Measurements from ENCODE around the gene SAMHD1.
"Not testable (repeated sequence)": the region's sequence is repeated elsewhere in the genome, so short reads cannot be mapped to it uniquely, and the experiment has no call there.

SAMHD1 gene

GRCh38 chr20:36881888-36882287 lies 69.6 kb downstream of the SAMHD1 start:
- Histone ChIP-seq H3K36me3 (ENCODE audit: control insufficient read depth, low read depth, low read length) (no peaks in the 10 kb centered on the region), H3K27me3 (ENCODE audit: control insufficient read depth, insufficient read depth, low read length) (no peaks in the 10 kb centered on the region), H3K4me1 (ENCODE audit: control insufficient read depth, low read depth, low read length) (peaks cover 3% of the 10 kb centered on the region), H3K4me3 (ENCODE audit: low read length) (no peak overlapping the region), H3K27ac (ENCODE audit: low read length) (no peak overlapping the region), H3K9me3 (ENCODE audit: control insufficient read depth, low read depth, low read length) (no peaks in the 10 kb centered on the region), H3K9ac (ENCODE audit: low read length) (no peak overlapping the region)

- H3K36me3 ChIP-seq (ENCODE audit: control insufficient read depth, low read depth, low read length): no peaks in the 10 kb centered on the region
- no peaks in the 10 kb centered on the region for H3K4me1 ChIP-seq (ENCODE audit: control insufficient read depth, low read depth, low read length)
- H3K27me3 ChIP-seq (ENCODE audit: control insufficient read depth, insufficient read depth, low read length): no peaks in the 10 kb centered on the region
- no peaks in the 10 kb centered on the region for H3K9me3 ChIP-seq (ENCODE audit: control insufficient read depth, low read depth, low read length)
- H3K4me3 ChIP-seq (ENCODE audit: low read length): no peak overlapping the region
- H3K9ac ChIP-seq (ENCODE audit: low read length): no peak overlapping the region
- H3K27ac ChIP-seq (ENCODE audit: low read length): no peak overlapping the region
Measured at GRCh38 chr20:36881331-36881730, 70.2 kb downstream of the SAMHD1 start.

GRCh38 chr20:36880741-36881250 lies 70.7 kb downstream of the SAMHD1 start:
- Histone ChIP-seq H3K9me3 (ENCODE audit: control insufficient read depth, low read depth, low read length) (no peaks in the 10 kb centered on the region), H3K36me3 (ENCODE audit: control insufficient read depth, low read depth, low read length) (no peaks in the 10 kb centered on the region), H3K9ac (ENCODE audit: low read length) (no peak overlapping the region), H3K27me3 (ENCODE audit: control insufficient read depth, insufficient read depth, low read length) (no peaks in the 10 kb centered on the region), H3K4me1 (ENCODE audit: control insufficient read depth, low read depth, low read length) (no peaks in the 10 kb centered on the region), H3K4me3 (ENCODE audit: low read length) (no peak overlapping the region), H3K27ac (ENCODE audit: low read length) (no peak overlapping the region)

GRCh38 chr20:36878941-36879340 lies 72.6 kb downstream of the SAMHD1 start:
- no peak overlapping the region for H3K4me3 ChIP-seq (ENCODE audit: low read length)
- H3K9me3 ChIP-seq (ENCODE audit: control insufficient read depth, low read depth, low read length): no peaks in the 10 kb centered on the region
- no peak overlapping the region for H3K9ac ChIP-seq (ENCODE audit: low read length)
- H3K4me1 ChIP-seq (ENCODE audit: control insufficient read depth, low read depth, low read length): no peaks in the 10 kb centered on the region
- H3K27ac ChIP-seq (ENCODE audit: low read length): no peak overlapping the region
- no peaks in the 10 kb centered on the region for H3K27me3 ChIP-seq (ENCODE audit: control insufficient read depth, insufficient read depth, low read length)
- H3K36me3 ChIP-seq (ENCODE audit: control insufficient read depth, low read depth, low read length): no peaks in the 10 kb centered on the region

DNA sequence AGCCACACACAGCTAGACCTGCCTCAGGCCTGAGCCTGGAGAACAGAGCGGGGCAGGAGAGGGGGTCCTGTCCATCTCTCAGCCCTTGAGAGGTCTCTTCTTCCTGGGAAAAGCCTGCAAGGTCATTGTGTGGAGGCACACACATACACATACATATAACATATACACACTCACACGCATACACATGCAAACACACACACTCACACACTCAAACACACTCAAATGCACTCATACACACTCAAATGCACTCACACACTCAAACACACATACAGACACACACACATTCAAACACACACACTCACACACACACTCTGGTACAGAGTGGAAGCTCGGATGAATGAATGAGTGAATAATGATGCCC lies 75.1 kb downstream of the SAMHD1 start:
- H3K4me1 ChIP-seq (ENCODE audit: control insufficient read depth, low read depth, low read length): no peaks in the 10 kb centered on the region
- H3K9me3 ChIP-seq (ENCODE audit: control insufficient read depth, low read depth, low read length): no peaks in the 10 kb centered on the region
- H3K27me3 ChIP-seq (ENCODE audit: control insufficient read depth, insufficient read depth, low read length): no peaks in the 10 kb centered on the region
- no peak overlapping the region for H3K4me3 ChIP-seq (ENCODE audit: low read length)
- H3K27ac ChIP-seq (ENCODE audit: low read length): no peak overlapping the region
- no peak overlapping the region for H3K9ac ChIP-seq (ENCODE audit: low read length)
- H3K36me3 ChIP-seq (ENCODE audit: control insufficient read depth, low read depth, low read length): no peaks in the 10 kb centered on the region

DNA sequence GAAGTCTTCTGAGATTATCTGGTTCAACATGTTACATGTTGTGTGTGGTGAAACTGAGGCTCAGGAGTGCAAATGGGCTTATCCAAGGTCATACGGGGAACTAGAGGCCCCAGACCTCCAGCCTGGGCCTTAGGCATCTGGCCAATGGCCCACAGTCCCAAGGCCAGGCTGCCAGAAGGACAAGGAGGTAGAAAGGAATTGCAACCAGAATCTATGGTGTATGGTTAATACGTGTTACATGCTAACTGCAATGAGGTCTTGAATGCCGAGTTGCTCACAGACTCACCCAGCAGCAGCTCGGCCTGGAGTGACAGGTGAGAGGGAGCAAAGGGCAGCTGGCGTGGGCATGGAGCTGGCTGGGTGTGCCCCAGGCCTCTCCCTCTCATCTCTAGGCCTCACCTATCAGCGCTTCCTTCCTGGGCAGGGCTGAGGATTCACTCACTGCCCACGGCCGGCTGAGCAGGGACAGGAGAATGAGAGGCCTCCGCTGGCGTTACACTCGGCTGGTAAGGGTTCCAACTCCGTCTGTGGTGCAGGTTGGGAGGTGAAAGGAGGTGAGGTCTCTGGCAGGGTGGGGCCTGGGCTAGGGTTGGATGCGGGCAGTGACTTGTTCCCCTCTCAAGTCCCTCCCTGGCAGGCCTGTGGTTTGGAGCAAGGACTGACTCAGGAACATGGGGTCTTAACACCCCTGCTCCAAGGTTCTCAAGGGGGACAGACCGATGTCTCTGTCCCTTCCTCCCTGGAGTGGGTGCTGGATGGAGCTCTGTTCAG lies 75.6 kb downstream of the SAMHD1 start, which contains the start of gene TLDC2:
TLDC2 (plus strand) TSS at position 437 of the 771 bp plus-strand sequence; CDS start at position 474, 37 bp downstream.
- no peak within 1 kb of the TSS for H3K4me3 ChIP-seq (ENCODE audit: low read length)
- no peaks in the 10 kb centered on the region for H3K4me1 ChIP-seq (ENCODE audit: control insufficient read depth, low read depth, low read length)
- no peaks in the 10 kb centered on the region for H3K27me3 ChIP-seq (ENCODE audit: control insufficient read depth, insufficient read depth, low read length)
- no peaks in the 10 kb centered on the region for H3K9me3 ChIP-seq (ENCODE audit: control insufficient read depth, low read depth, low read length)
- no peaks in the 10 kb centered on the region for H3K36me3 ChIP-seq (ENCODE audit: control insufficient read depth, low read depth, low read length)
- no peak within 1 kb of the TSS for H3K27ac ChIP-seq (ENCODE audit: low read length)
- H3K9ac ChIP-seq (ENCODE audit: low read length): no peak within 1 kb of the TSS

- not testable (repeated sequence) for H3K27ac ChIP-seq (ENCODE audit: low read length); H3K9me3 ChIP-seq (ENCODE audit: control insufficient read depth, low read depth, low read length)
Measured at GRCh38 chr20:36875093-36875492, 76.4 kb downstream of the SAMHD1 start.

GRCh38 chr20:36873498-36874189 lies 77.9 kb downstream of the SAMHD1 start:
- H3K27ac ChIP-seq (ENCODE audit: low read length): no peak overlapping the region
- H3K9ac ChIP-seq (ENCODE audit: low read length): no peak overlapping the region
- H3K4me3 ChIP-seq (ENCODE audit: low read length): no peak overlapping the region

More at GRCh38 chr20:36875093-36875492, 76.4 kb downstream of the SAMHD1 start:
- H3K4me1 ChIP-seq (ENCODE audit: control insufficient read depth, low read depth, low read length); H3K4me3 ChIP-seq (ENCODE audit: low read length); H3K9ac ChIP-seq (ENCODE audit: low read length); H3K27me3 ChIP-seq (ENCODE audit: control insufficient read depth, insufficient read depth, low read length); H3K36me3 ChIP-seq (ENCODE audit: control insufficient read depth, low read depth, low read length): not testable (repeated sequence)

DNA sequence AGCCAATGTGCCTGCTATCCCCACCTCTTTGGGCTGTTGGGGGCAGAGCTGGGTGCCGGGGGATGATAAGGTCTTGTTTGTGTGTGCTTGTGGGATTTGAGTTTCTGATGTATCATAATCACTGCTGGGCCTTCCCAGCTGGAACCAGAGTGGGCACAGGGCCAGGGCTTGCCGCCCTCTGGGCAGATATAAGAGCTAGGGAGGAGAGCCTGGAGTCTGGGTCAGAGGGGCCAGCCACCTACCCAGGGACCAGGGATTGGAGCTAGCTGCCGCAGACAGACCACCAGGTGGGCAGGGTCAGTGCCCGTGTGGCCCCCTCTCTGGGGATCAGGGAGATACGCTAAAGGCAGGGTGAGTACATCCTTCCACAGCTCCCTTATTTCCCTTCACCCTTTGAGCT lies 78.7 kb downstream of the SAMHD1 start:
- H3K9ac ChIP-seq (ENCODE audit: low read length): no peak overlapping the region
- H3K4me3 ChIP-seq (ENCODE audit: low read length): no peak overlapping the region
- no peaks in the 10 kb centered on the region for H3K27me3 ChIP-seq (ENCODE audit: control insufficient read depth, insufficient read depth, low read length)
- H3K27ac ChIP-seq (ENCODE audit: low read length): no peak overlapping the region
- no peaks in the 10 kb centered on the region for H3K4me1 ChIP-seq (ENCODE audit: control insufficient read depth, low read depth, low read length)
- H3K36me3 ChIP-seq (ENCODE audit: control insufficient read depth, low read depth, low read length): no peaks in the 10 kb centered on the region
- no peaks in the 10 kb centered on the region for H3K9me3 ChIP-seq (ENCODE audit: control insufficient read depth, low read depth, low read length)

More at GRCh38 chr20:36873498-36874189, 77.9 kb downstream of the SAMHD1 start:
- Histone ChIP-seq H3K9me3 (ENCODE audit: control insufficient read depth, low read depth, low read length) (no peaks in the 10 kb centered on the region), H3K27me3 (ENCODE audit: control insufficient read depth, insufficient read depth, low read length) (no peaks in the 10 kb centered on the region), H3K36me3 (ENCODE audit: control insufficient read depth, low read depth, low read length) (no peaks in the 10 kb centered on the region), H3K4me1 (ENCODE audit: control insufficient read depth, low read depth, low read length) (no peaks in the 10 kb centered on the region)

GRCh38 chr20:36871640-36872570 lies 79.6 kb downstream of the SAMHD1 start:
- no peaks in the 10 kb centered on the region for H3K27me3 ChIP-seq (ENCODE audit: control insufficient read depth, insufficient read depth, low read length)
- H3K4me3 ChIP-seq (ENCODE audit: low read length): no peak overlapping the region
- H3K4me1 ChIP-seq (ENCODE audit: control insufficient read depth, low read depth, low read length): no peaks in the 10 kb centered on the region
- H3K9me3 ChIP-seq (ENCODE audit: control insufficient read depth, low read depth, low read length): no peaks in the 10 kb centered on the region
- H3K9ac ChIP-seq (ENCODE audit: low read length): no peak overlapping the region
- H3K27ac ChIP-seq (ENCODE audit: low read length): no peak overlapping the region
- H3K36me3 ChIP-seq (ENCODE audit: control insufficient read depth, low read depth, low read length): no peaks in the 10 kb centered on the region
